ENCODE results near the gene PRSS2. TPM values are rescaled to one million over a fixed set of nuclear protein-coding genes. Genes with fewer than 3 reads are reported as not detected.

The PRSS2 gene
- polyA plus RNA-seq, 3 donors: not detected

GRCh38 chr7:142819530-142819929 is 48.8 kb downstream of the PRSS2 start:
- DNase-seq (ENCODE audit: low read depth in 3 of 3, low spot score in 2 of 3): no peak

- DNase-seq (ENCODE audit: low read depth in 3 of 3, low spot score in 2 of 3): no peak
Observed at GRCh38 chr7:142822714-142823113, 51.9 kb downstream of the PRSS2 start.

Other genes with a start within 250 kb of the PRSS2 start
- under 1 TPM in 1 of 3 donors, not detected in 2; 0.12 TPM for gene PRSS1, start 21.5 kb upstream of the PRSS2 start, polyA plus RNA-seq (ENCODE audit: insufficient read length in 3 of 3)
- 10 to 100 TPM; 16.6 to 21.0 (median 19.1) TPM for gene EPHB6, start 84.1 kb downstream of the PRSS2 start, polyA plus RNA-seq (ENCODE audit: insufficient read length in 3 of 3)
- 10 to 100 TPM; 10.3 to 11.4 (median 10.4) TPM for gene TRPV6, start 114.8 kb downstream of the PRSS2 start, polyA plus RNA-seq (ENCODE audit: insufficient read length in 3 of 3)
- under 1 TPM; 0.76 to 0.87 (median 0.83) TPM for gene TRPV5, start 162.8 kb downstream of the PRSS2 start, polyA plus RNA-seq (ENCODE audit: insufficient read length in 3 of 3)
- under 1 TPM; 0.33 to 0.43 (median 0.35) TPM for gene LLCFC1, start 168.5 kb downstream of the PRSS2 start, polyA plus RNA-seq (ENCODE audit: insufficient read length in 3 of 3)
- gene KEL, start 191.4 kb downstream of the PRSS2 start, polyA plus RNA-seq (ENCODE audit: insufficient read length in 3 of 3): 1 to 10 TPM; 1.3 to 2.0 (median 1.8) TPM